LoVo (cell line): ENCODE results near the gene ARPC5.
A peak's percentile ranks its signal among the peaks of the same experiment; 100 is the strongest.

Experiments used
- DNase-seq: peaks from one replicate; pipeline ENCODE4 v3.0.0-alpha.2; 2016; ENCODE audit warnings: low spot score

ARPC5 gene

GRCh38 chr1:183609759-183610452 lies 25.7 kb downstream of the ARPC5 start:
- peak; percentile 73 for DNase-seq

- DNase-seq: peak; percentile 81
Measured at GRCh38 chr1:183609313-183609712, 26.3 kb downstream of the ARPC5 start.

GRCh38 chr1:183607322-183607980 lies 28.1 kb downstream of the ARPC5 start:
- no peak for DNase-seq

GRCh38 chr1:183605904-183606303 lies 29.7 kb downstream of the ARPC5 start:
- no peak for DNase-seq

GRCh38 chr1:183604815-183605214 lies 30.8 kb downstream of the ARPC5 start:
- DNase-seq: no peak

- DNase-seq: no peak
Measured at GRCh38 chr1:183604038-183604808, 31.4 kb downstream of the ARPC5 start.

GRCh38 chr1:183602510-183602909 lies 33.1 kb downstream of the ARPC5 start:
- DNase-seq: no peak

- no peak for DNase-seq
Measured at GRCh38 chr1:183600634-183601033, 34.9 kb downstream of the ARPC5 start.

GRCh38 chr1:183600136-183600535 lies 35.4 kb downstream of the ARPC5 start:
- no peak for DNase-seq

- no peak for DNase-seq
Measured at GRCh38 chr1:183598386-183598785, 37.2 kb downstream of the ARPC5 start.

- DNase-seq: no peak
Measured at GRCh38 chr1:183597656-183598347, 37.8 kb downstream of the ARPC5 start.

GRCh38 chr1:183596500-183596899 lies 39.1 kb downstream of the ARPC5 start:
- no peak for DNase-seq

- DNase-seq: no peak
Measured at GRCh38 chr1:183595537-183595936, 40.0 kb downstream of the ARPC5 start.

- DNase-seq: no peak
Measured at GRCh38 chr1:183593356-183593755, 42.2 kb downstream of the ARPC5 start.

- no peak for DNase-seq
Measured at GRCh38 chr1:183592733-183593132, 42.9 kb downstream of the ARPC5 start.

GRCh38 chr1:183590244-183591191 lies 45.1 kb downstream of the ARPC5 start, which contains the start of gene NCF2:
Gene NCF2 (minus strand): TSS chr1:183590459. CDS start chr1:183590329, 130 bp downstream.
- DNase-seq: peak; percentile 37

- DNase-seq: no peak
Measured at GRCh38 chr1:183589874-183590243, 45.7 kb downstream of the ARPC5 start.

GRCh38 chr1:183589384-183589783 lies 46.2 kb downstream of the ARPC5 start:
- no peak for DNase-seq

GRCh38 chr1:183588827-183589226 lies 46.8 kb downstream of the ARPC5 start:
- DNase-seq: peak; percentile 44

GRCh38 chr1:183586926-183587325 lies 48.7 kb downstream of the ARPC5 start:
- no peak for DNase-seq

- no peak for DNase-seq
Measured at GRCh38 chr1:183586455-183586854, 49.1 kb downstream of the ARPC5 start.
